HCT116 (cell line): ENCODE data around the gene PCDHA3. TPM values are rescaled to one million over a fixed set of nuclear protein-coding genes. Genes with fewer than 3 reads are reported as not detected.

Experiments
- ATAC-seq: fragments of 200-7000 bp; cut with Tn5 transposase; 2 replicates; pipeline ENCODE4 v1.9.1; 2020; ENCODE audit warnings: mild to moderate bottlenecking, moderate library complexity
- BruUV-seq: library from RNA; stranded (reverse); fragments of 400-500 nt; replicated peaks from 2 replicates; lab custom pipeline; 2021; lab: Mats Ljungman, UMichigan
- CTCF ChIA-PET: fragments of 300-600 bp; sonication (Branson Sonifier 250); formaldehyde crosslinking; loops from one replicate; lab custom pipeline; 2021; ENCODE audit warnings: antibody characterized with exemption; lab: Charles Lee
- POLR2A ChIA-PET: fragments of 300-600, 350-600 bp; sonication (Branson Sonifier 250); formaldehyde crosslinking; loops from one replicate; lab custom pipeline; 2021; ENCODE audit warnings: antibody characterized with exemption; lab: Charles Lee
- RAD21 ChIA-PET, 2 experiments: fragments of 300-600 bp; sonication (Branson Sonifier 250); formaldehyde crosslinking; loops; one replicate each; lab custom pipeline; 2023; ENCODE audit warnings: low total read pairs in 2 of 2; ENCODE audit not compliant: uncharacterized antibody in 2 of 2, unreplicated experiment in 2 of 2, low non-redundant PET in 1 of 2; lab: Charles Lee
- DNase-seq: peaks from one replicate; pipeline ENCODE4 v3.0.0-alpha.2; 2010; ENCODE audit warnings: low read depth, low spot score
- H2AFZ ChIP-seq: fragments of 200-600 bp; shearing (Covaris generic), sonication (generic); 2 replicates; pipeline ENCODE4 v1.6.1; 2017; ENCODE audit warnings: low read depth, mixed run types, mixed read lengths, antibody characterized with exemption, low read length; ENCODE audit not compliant: poor library complexity, severe bottlenecking
- H3K27ac ChIP-seq: 2 replicates; pipeline ENCODE4 v1.5.1; 2012; ENCODE audit warnings: low read depth, low read length
- H3K27me3 ChIP-seq: fragments of 200-600 bp; sonication (generic); 2 replicates; pipeline ENCODE4 v1.6.1; 2016; ENCODE audit warnings: mixed run types, low read length, mixed read lengths; ENCODE audit not compliant: insufficient read depth
- H3K36me3 ChIP-seq, 2 experiments: fragments of 200-500 bp in 1 of 2; fragments of 200-600 bp in 1 of 2; sonication (Bioruptor generic) in 1 of 2; sonication (generic) in 1 of 2; 2 replicates each; pipeline versions ENCODE4 v1.5.1 to v1.6.1; 2014 to 2016; ENCODE audit warnings: low read length in 2 of 2, inconsistent platforms in 1 of 2, mixed read lengths in 1 of 2, mixed run types in 1 of 2; ENCODE audit not compliant: insufficient read depth in 2 of 2, control insufficient read depth in 1 of 2
- H3K4me1 ChIP-seq, 2 experiments: fragments of 200-600 bp in 1 of 2; sonication (generic) in 1 of 2; 2 replicates each; pipeline versions ENCODE4 v1.5.1 to v1.6.1; 2012 to 2017; ENCODE audit warnings: low read length in 2 of 2, inconsistent platforms in 1 of 2, mild to moderate bottlenecking in 1 of 2, mixed read lengths in 1 of 2, mixed run types in 1 of 2, moderate library complexity in 1 of 2; ENCODE audit not compliant: insufficient read depth in 2 of 2, control insufficient read depth in 1 of 2
- H3K4me2 ChIP-seq: fragments of 200-600 bp; sonication (generic); 2 replicates; pipeline ENCODE4 v1.6.1; 2017; ENCODE audit warnings: mixed run types, low read length, mixed read lengths
- H3K4me3 ChIP-seq, 2 experiments: fragments of 200-600 bp in 1 of 2; sonication (generic) in 1 of 2; replicated peaks in 1 of 2; 2 replicates each; pipeline ENCODE4 v1.5.1; 2011 to 2016; ENCODE audit warnings: low read length in 2 of 2, control low read depth in 1 of 2, low read depth in 1 of 2, mild to moderate bottlenecking in 1 of 2, mixed read lengths in 1 of 2, mixed run types in 1 of 2
- H3K79me2 ChIP-seq: fragments of 200-600 bp; sonication (generic); 2 replicates; pipeline ENCODE4 v1.6.1; 2017; ENCODE audit warnings: mild to moderate bottlenecking, mixed run types, low read length, moderate library complexity, mixed read lengths; ENCODE audit not compliant: insufficient read depth
- H3K9ac ChIP-seq: fragments of 200-600 bp; sonication (generic); 2 replicates; pipeline ENCODE4 v1.6.1; 2016; ENCODE audit warnings: low read length, mixed read lengths
- H3K9me2 ChIP-seq: fragments of 200-600 bp; sonication (generic), shearing (Covaris generic); 2 replicates; pipeline ENCODE4 v1.6.1; 2017; ENCODE audit warnings: mixed run types, mild to moderate bottlenecking, moderate library complexity; ENCODE audit not compliant: insufficient read depth
- H3K9me3 ChIP-seq, 2 experiments: fragments of 200-500 bp in 1 of 2; fragments of 200-600 bp in 1 of 2; sonication (Bioruptor generic) in 1 of 2; sonication (generic) in 1 of 2; 2 replicates each; pipeline ENCODE4 v1.6.1; 2014 to 2017; ENCODE audit warnings: low read length in 2 of 2, mixed read lengths in 2 of 2, inconsistent platforms in 1 of 2, low read depth in 1 of 2, mild to moderate bottlenecking in 1 of 2, mixed run types in 1 of 2, moderate library complexity in 1 of 2; ENCODE audit not compliant: control insufficient read depth in 1 of 2, insufficient read depth in 1 of 2
- H4K20me1 ChIP-seq: fragments of 200-600 bp; sonication (generic), shearing (Covaris generic); 2 replicates; pipeline ENCODE4 v1.6.1; 2017; ENCODE audit warnings: mixed run types, mild to moderate bottlenecking, moderate library complexity; ENCODE audit not compliant: insufficient read depth
- CTCF ChIP-seq, 3 experiments: fragments of 200-600 bp in 1 of 3; sonication (generic) in 1 of 3; IDR thresholded peaks in 2 of 3; conservative IDR thresholded peaks in 1 of 3; 2 replicates each; pipeline ENCODE4 v1.5.1; 2012 to 2017; ENCODE audit warnings: low read depth in 2 of 3, low read length in 2 of 3, antibody characterized with exemption in 1 of 3, borderline replicate concordance in 1 of 3, control low read depth in 1 of 3, mild to moderate bottlenecking in 1 of 3, mixed read lengths in 1 of 3, mixed run types in 1 of 3, moderate library complexity in 1 of 3; ENCODE audit not compliant: insufficient read depth in 1 of 3
- EZH2phosphoT487 ChIP-seq: fragments of 200-600 bp; IDR thresholded peaks from 2 replicates; pipeline ENCODE4 v1.6.1; 2018; ENCODE audit warnings: antibody characterized with exemption, borderline replicate concordance
- RAD21 ChIP-seq: IDR thresholded peaks from 2 replicates; pipeline ENCODE4 v1.6.1; 2012; ENCODE audit warnings: low read depth, mild to moderate bottlenecking
- intact Hi-C: fragments of 100-400 bp; cut with micrococcal nuclease; formaldehyde crosslinking; loops from 2 replicates; pipeline ENCODE4 v1.10.0; 2022
- total RNA-seq: library from RNA; stranded (reverse); gene quantifications from one replicate; pipeline ENCODE4 v1.2.1, GENCODE V29; 2021; ENCODE audit not compliant: unreplicated experiment

Gene PCDHA3
- total RNA-seq, 1 experiment from 2014 or later, result not detected

DNA sequence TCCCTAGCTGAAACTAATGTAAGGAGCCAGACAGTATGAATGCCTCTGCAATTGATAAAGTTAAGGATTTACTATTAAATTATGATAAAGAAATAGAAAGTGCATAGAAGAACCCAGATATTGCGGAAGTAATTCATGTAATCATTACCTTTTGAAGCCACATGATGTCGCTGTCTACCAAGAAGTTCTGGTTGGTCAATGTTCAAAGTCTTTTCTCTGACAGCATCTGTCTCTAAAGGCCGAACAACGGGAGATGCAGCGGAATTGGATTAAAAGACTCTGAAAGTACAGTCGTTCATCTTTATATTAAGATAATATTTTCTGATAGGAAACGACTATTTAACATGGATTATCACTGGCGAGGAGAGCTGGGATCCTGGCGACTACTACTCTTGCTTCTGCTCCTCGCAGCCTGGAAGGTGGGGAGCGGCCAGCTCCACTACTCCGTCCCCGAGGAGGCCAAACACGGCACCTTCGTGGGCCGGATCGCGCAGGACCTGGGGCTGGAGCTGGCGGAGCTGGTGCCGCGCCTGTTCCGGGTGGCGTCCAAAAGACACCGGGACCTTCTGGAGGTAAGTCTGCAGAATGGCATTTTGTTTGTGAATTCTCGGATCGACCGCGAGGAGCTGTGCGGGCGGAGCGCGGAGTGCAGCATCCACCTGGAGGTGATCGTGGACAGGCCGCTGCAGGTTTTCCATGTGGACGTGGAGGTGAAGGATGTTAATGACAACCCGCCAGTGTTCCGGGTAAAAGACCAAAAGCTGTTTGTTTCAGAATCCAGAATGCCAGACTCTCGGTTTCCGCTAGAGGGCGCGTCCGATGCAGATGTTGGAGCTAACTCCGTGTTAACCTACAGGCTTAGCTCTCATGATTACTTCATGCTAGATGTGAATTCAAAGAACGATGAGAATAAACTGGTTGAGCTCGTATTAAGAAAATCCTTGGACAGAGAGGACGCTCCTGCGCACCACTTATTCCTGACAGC is 40.4 kb downstream of the PCDHA3 start, which contains the start of gene PCDHA8:
PCDHA8 (plus strand) TSS at position 210 of the 985 bp plus-strand sequence; CDS start at position 345, 135 bp downstream.
- Histone ChIP-seq H3K9me2 (no peaks in the 10 kb centered on the region), H3K79me2 (no peaks in the 10 kb centered on the region), H3K9me3 (no peaks in the 10 kb centered on the region; a peak in 1 of 4 replicates), H3K4me2 (no peak within 1 kb of the TSS), H3K9ac (no peak within 1 kb of the TSS), H4K20me1 (no peaks in the 10 kb centered on the region), H2AFZ (no peak within 1 kb of the TSS), H3K27me3 (no peaks in the 10 kb centered on the region)
- ChIA-PET POLR2A (no interaction called here), CTCF (interaction anchor here (1.2 to 1.9 kb wide), 2 partner anchors 194 to 200 kb away, joined by 4 to 7 read pairs; no protein-coding TSS in a partner anchor)
- TF ChIP-seq EZH2phosphoT487 (no peak), RAD21 (peak; percentile 64), CTCF (IDR thresholded peaks at IDR 0.05 in 2 of 3, conservative IDR thresholded peaks at IDR 0.05 in 1 of 3; ENCODE audit: borderline replicate concordance in 1 of 3, insufficient read depth in 1 of 3, low read depth in 2 of 3, low read length in 2 of 3) (peak; percentile 24 to 58 (median 39); a peak in 3 of 6 replicates)
- TF ChIP-seq, all 23 proteins: peak for 2
- no peaks in the 10 kb centered on the region for H3K36me3 ChIP-seq
- no peak for ATAC-seq
- DNase-seq, result peak; percentile 13
- RAD21 ChIA-PET, result no interaction called here
- BruUV-seq, result no TSS peak
- H3K27ac ChIP-seq, result no peak within 1 kb of the TSS
- H3K4me3 ChIP-seq, result no peak within 1 kb of the TSS
- H3K4me1 ChIP-seq, result no peaks in the 10 kb centered on the region
- intact Hi-C loops, result loop anchor here (1.0 kb wide), 1 partner anchor 200 kb away; no protein-coding TSS in a partner anchor
